Liver (tissue), 3 donors: Measurements from ENCODE around the gene AQP6.

Experiments used
- CTCF ChIP-seq: fragments of 150-350 bp; IDR thresholded peaks from 2 replicates; pipeline ENCODE4 v1.5.1; 2017; ENCODE audit warnings: improper control_type of control experiment, low read depth, low read length; ENCODE audit not compliant: missing input control
- EGR1 ChIP-seq, 2 donors: IDR thresholded peaks; 2 replicates each; pipeline ENCODE4 v1.6.1; 2016 to 2018; ENCODE audit warnings: antibody characterized with exemption in 2 of 2, low read depth in 2 of 2
- JUND ChIP-seq, 2 donors: IDR thresholded peaks; 2 replicates each; pipeline ENCODE4 v1.6.1; 2016; ENCODE audit warnings: antibody characterized with exemption in 2 of 2
- NR2F2 ChIP-seq: IDR thresholded peaks from 2 replicates; pipeline ENCODE4 v1.6.1; 2016; ENCODE audit warnings: antibody characterized with exemption
- RAD21 ChIP-seq, 2 donors: IDR thresholded peaks; 2 replicates each; pipeline ENCODE4 v1.6.1; 2016; ENCODE audit warnings: antibody characterized with exemption in 2 of 2, mild to moderate bottlenecking in 2 of 2
- RXRA ChIP-seq, 2 donors: IDR thresholded peaks; 2 replicates each; pipeline ENCODE4 v1.6.1; 2017 to 2018; ENCODE audit warnings: antibody characterized with exemption in 2 of 2, mild to moderate bottlenecking in 1 of 2
- SP1 ChIP-seq: IDR thresholded peaks from 2 replicates; pipeline ENCODE4 v1.6.1; 2018; ENCODE audit warnings: antibody characterized with exemption, mild to moderate bottlenecking
- TAF1 ChIP-seq: conservative IDR thresholded peaks from 2 replicates; pipeline ENCODE4 v1.6.1; 2016; ENCODE audit warnings: antibody characterized with exemption, mild to moderate bottlenecking
- YY1 ChIP-seq: IDR thresholded peaks from 2 replicates; pipeline ENCODE4 v1.6.1; 2016; ENCODE audit warnings: antibody characterized with exemption, mild to moderate bottlenecking
- TF ChIP-seq, protein P1 (sequence below): IDR thresholded peaks from 2 replicates; pipeline ENCODE4 v1.6.1; 2016; ENCODE audit warnings: antibody characterized with exemption
- TF ChIP-seq, protein P2 (sequence below): IDR thresholded peaks from 2 replicates; pipeline ENCODE4 v1.6.1; 2016; ENCODE audit warnings: antibody characterized with exemption
- donor health status: healthy.
- donor health status: healthy.

DNA sequence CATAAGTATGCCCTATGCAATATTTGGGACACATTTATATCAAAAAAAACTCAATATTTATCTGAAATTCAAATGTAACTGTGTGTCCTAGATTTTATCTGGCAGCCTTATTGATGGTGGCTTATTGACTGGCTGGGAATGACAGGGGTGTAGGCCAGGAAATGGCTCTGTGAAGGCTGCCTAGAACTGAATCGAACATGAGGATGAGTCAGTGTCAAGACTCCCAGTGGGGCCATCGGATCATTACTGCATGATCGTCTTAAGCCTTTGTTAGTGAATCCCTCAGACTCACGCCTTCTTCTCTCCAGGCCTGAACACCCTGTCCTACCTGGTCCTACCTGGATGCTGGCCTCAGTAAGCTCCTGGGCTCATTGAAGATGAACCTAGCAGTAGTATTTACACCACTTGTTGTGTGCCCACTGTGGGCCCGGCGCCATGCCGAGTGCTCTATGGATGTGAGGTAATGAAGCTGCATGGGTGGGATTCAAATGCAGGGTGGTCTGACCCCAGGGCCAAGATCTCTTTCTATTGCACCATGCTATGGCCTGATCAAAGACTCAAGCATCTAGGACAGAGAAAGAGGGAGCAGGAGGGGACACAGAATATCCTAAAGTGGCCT is 48.0 kb upstream of the AQP6 start:
- TF ChIP-seq CTCF (no peak), TAF1 (no peak), SP1 (no peak), RXRA (IDR thresholded peaks at IDR 0.05) (no peak), RAD21 (IDR thresholded peaks at IDR 0.05) (no peak), EGR1 (IDR thresholded peaks at IDR 0.05; ENCODE audit: low read depth in 2 of 2) (no peak), YY1 (no peak), NR2F2 (no peak), JUND (IDR thresholded peaks at IDR 0.05) (no peak)
- TF ChIP-seq, protein P1, sequence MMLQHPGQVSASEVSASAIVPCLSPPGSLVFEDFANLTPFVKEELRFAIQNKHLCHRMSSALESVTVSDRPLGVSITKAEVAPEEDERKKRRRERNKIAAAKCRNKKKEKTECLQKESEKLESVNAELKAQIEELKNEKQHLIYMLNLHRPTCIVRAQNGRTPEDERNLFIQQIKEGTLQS: no peak
- TF ChIP-seq, protein P2, sequence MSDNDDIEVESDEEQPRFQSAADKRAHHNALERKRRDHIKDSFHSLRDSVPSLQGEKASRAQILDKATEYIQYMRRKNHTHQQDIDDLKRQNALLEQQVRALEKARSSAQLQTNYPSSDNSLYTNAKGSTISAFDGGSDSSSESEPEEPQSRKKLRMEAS: no peak
